ENCODE data around the gene GPT2. TPM values are rescaled to one million over a fixed set of nuclear protein-coding genes. Genes with fewer than 3 reads are reported as not detected.
A peak's percentile ranks its signal among the peaks of the same experiment; 100 is the strongest.

The GPT2 gene
- total RNA-seq, 1 experiment from 2014 or later, result 13.7 TPM

DNA sequence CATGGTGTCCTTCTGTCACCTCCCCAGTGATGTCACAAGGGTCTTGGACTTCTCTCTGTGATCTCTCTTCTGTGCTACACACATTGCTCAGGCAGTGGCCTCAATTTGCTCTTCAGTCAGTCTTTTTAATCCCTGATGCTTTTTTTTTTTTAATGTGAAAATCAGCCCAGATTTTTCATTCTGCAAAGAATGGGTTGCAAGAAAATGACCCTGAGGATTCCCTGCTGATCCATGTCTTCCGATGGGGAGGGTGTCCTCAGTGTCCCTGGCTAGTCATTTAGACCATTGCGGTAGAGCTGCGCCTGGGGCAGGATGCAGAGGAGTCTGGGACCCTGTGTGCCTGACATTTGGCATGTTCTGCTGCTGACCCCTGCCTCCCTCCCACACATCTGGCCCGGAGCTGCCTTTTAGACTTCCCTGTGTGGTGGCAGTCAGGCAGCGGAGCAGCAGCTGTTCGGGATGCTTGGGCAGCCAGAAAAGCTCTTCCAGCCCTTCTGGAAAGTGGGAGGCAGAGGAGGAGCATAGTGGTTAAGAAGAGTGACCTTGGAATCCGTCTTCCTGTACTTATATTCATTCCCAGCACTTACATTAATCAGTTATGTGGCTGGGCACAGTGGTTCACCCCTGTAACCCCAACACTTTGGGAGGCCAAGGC is 12.3 kb downstream of the GPT2 start:
- DNase-seq (ENCODE audit: low read depth), result no peak

DNA sequence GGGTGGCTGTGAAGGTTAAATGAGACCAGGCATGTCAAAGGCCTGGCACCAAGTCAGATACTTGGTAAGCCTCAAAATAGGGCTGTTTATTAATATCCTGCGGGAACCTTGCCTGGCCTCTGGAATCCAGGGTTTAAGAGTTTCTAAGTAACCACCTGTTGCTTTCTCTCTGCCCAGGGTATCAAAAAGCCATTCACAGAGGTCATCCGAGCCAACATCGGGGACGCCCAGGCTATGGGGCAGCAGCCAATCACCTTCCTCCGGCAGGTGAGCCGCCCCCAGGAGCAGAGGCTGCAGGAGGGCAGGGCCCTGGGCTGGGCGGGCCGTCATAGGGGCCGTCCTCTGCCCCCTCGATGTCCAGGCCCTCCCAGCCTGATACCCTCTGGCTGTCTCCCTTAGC is 13.3 kb downstream of the GPT2 start:
- DNase-seq (ENCODE audit: low read depth), result no peak

DNA sequence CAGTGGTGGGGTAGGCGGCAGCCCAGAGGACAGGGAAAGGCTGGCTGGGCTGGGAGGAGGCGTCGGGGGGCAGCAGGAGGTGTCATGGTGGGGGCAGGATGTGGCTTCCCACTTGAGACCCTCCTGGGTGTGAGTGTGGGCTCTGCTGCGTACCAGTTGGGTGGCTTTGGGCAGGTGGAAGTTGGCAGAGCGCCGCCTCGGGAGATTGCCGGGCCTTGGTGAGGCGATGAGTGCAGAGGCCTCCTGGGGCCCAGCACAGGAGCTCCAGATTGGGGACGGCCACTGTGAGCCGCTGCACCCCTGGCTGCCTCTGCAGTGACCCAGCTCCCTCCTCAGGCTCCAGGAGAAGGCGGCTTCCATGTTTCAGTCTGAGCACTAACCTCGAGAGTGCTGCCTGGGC is 13.8 kb downstream of the GPT2 start:
- no peak for DNase-seq (ENCODE audit: low read depth)

DNA sequence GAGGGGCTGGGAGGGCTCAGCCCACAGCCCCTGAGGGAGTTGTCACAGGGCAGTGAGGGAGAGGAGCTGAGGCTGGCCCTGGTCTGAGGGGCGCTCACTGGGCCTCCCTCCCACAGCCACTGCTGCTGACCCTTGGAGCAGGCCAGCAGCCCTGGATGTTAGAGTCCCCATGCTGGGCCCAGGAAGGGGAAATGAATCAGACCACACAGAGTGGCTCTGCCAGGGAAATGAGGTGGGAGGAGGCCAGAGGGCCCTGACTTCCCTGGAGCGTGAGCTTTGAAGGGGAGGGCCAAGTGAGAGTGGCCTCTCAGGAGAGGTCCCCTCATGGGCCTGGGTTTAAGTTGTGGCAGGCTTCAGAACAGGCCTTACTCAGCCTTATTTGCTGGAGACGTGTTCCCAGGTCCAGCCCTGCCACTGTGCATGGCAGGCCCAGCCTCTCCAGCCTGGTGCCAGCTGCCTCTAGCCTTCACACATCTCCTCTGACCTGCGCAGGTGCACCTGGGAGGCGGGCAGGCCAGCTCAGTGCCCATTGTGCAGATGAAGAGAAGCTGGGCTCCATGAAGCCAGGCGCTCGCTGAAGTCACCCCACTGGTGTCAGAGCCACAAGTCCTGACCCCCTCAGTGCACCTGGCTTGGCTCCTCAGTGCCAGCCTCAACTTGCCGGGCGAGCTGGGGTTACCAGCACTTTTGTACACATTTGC is 15.4 kb downstream of the GPT2 start:
- peak; percentile 36 for DNase-seq (ENCODE audit: low read depth)

DNA sequence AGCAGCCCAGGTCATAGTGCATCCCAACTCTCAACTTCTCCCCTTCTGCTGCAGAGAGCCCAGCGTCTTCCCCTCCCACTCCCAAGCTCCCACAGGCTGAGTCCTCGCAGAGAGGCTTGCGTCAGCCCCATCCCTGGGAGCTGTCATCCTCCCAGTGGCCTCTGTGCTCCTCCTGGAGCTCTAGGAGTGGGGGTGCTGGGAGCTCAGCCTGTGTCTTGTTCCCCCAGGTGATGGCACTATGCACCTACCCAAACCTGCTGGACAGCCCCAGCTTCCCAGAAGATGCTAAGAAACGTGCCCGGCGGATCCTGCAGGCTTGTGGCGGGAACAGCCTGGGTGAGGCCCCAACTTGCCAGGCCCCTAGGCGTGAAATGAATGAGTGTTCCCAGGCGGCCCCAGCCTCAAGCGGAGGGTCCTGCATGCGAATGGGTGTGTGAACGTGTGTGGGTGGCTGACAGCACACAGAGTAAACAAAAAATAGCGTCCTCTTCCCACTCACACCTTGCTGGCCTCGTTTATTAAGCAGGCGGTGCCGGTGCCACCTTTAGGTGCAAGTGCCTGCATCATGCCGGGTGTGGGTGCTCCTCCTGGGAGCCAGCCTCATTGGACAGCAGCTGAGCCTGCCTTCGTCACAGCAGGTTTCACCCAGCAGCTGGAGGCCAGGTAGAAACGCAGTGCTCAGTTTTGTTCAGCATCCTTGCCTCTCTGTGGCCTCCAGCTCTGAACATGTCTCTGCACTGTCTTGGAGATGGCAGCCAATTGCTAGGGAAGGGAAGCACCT is 16.5 kb downstream of the GPT2 start:
- DNase-seq (ENCODE audit: low read depth), result no peak

DNA sequence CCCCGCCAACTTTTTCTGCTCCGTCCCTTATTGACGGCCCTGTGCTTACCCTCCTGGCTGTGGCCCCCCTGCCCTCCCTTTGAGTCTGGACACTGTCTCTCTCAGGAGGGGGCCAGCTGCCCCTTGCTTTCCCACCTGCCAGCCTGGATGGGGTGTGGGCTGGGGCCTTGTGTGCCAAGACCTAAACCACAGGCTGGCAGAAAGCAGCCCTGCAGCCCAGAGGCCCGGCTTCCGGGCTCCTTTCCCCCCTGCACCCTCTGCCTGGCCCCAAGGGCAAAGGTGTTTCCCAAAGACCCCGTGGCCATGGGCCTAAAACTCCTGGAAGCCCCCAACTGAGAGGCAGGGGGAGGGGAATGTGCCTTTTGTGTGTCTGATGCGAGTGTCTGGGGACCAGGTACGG is 17.5 kb downstream of the GPT2 start:
- no peak for DNase-seq (ENCODE audit: low read depth)

DNA sequence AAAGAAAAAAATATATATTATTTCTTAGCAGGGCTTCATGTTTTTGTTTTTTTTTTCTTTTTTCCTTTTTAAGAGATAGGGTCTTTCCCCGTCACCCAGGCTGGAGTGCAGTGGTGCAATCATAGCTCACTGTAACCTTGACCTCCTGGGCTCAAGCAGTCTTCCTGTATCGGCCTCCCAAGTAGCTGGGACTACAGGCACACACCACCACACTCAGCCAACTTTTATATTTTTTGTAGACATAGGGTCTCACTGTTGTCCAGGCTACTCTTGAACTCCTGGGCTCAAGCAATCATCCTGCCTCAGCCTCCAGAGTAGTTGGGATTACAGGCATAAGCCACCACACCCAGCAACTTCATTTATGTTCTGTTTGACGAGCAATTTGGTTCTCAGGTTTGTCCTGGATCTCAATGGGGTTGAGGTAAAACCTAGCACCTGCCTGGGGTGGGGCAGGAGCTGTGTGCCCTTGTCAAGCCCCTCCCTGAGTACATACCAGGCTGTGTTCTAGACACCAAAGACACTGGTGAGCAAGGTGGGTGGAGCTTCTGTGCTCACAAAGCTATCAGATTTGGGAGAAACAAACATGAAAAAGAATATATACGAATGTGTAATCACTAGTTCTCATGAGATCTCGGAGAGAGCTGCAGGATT is 19.2 kb downstream of the GPT2 start:
- no peak for DNase-seq (ENCODE audit: low read depth)

DNA sequence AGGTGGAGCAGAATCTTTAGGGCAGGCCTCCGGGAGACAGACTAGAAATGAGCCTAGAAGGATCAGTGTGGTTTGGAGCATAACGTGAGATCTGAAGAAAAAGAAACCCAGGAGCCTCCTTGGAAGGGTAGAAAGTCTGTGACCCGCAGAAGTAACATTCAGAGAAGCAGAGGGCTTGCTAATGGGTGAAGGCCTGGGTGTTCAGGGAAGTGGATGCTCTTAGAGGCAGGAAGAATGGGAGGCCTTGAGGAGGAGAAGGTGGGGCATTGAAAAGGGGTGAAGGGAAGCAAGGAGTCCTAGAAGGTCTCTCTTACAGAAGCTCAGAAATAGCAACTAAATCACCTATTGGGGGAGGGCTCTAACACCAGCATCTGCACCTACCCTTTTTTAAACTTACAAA is 20.3 kb downstream of the GPT2 start:
- DNase-seq (ENCODE audit: low read depth), result no peak

DNA sequence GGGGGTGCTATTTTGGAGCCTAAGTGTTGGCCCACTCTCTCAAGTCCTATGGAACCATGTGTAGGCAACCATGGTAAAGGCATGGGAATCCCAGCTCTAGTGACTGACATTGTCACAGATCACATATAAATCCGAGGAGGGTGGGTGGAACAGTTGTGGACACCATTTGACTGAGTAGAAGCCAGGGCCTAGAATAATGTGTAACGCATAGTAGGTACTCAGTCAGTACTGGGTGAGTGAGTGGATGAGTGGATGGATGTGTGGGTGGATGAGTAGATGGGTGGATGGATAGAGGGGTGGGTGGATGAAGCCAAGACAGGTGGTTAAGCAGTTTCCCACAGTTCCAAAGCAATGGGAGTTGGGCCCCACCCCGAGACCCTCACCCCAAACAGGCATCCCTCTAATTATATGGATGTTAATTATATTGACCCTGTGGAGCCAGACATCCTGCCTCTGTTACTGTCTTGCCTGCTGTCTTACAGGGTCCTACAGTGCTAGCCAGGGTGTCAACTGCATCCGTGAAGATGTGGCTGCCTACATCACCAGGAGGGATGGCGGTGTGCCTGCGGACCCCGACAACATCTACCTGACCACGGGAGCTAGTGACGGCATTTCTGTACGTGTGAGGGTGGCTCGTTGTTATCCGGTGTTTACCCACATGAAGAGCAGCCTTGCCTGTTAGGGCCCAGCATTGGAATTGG is 22.3 kb downstream of the GPT2 start:
- no peak for DNase-seq (ENCODE audit: low read depth)

DNA sequence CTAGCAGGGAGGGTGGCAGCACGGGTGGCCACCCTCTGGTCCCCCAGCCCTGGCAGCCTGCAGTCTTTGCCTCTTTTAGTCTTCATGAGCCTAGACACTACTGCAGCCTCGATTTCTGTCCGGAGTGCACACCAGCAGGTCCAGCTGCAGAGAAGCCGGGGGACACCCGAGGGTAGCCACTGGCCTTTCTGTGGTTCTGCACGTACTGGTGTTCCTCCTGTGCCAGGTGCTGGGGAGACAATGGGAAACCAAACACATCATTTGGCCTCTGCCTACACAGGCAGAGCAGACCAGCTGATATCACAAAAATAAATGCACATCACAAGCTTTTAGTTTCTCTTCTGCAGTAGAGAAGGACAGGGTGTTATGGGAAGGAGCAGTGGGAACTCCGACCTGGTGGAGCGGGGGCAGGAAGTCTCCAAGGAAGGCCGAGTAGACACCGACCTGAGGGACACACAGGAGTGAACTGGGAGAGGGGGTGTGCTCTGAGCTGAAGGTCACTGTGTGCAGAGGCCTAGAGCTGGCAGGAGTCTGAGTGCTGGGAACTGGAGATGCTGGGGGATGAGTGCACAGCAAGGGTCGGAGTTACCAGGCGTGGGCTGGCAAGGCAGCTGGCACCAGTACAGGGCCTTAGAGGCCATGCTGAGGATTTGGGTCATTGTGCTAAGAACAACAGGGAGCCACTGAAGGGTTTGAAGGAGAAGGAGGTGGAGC is 23.1 kb downstream of the GPT2 start:
- DNase-seq (ENCODE audit: low read depth), result no peak

DNA sequence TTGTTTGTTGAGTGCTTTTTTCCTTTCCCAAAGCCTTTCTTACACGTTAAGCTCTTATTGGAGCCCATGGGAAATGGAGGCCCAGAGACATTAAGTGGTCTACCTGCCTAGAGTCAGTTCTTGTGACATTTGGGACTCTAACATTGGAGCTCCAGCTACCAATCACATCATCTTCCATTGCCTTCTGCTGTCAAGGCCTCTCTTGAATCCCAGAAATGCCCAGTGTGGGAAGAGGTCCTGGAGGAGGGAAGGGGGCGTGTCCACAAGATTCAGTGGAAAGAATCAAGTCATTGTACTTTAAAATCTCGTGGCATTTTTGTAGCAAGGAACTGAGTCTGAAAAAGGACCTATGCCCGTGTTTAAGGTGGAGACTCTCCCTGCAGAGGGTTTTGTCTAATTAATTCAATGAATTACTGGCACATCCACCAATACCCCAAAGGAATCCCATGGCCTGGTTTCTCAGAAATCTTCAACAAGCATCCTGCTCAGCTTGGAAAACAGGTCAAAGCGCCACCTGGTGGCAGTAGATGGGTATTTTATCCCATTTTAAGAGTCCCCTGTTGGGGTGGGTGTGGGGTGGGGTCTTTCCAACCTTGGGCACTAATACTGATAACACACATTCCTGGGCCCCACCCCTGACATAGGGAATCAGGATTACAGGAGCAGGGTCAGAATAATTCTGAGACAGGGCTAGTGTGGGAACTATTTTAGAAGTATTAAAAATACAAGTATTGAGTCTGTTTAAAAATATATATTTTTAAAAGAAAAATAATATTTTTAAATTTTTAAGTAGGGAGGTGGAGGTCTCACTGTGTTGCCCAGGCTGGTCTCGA is 24.6 kb downstream of the GPT2 start:
- peak; percentile 45 for DNase-seq (ENCODE audit: low read depth)

DNA sequence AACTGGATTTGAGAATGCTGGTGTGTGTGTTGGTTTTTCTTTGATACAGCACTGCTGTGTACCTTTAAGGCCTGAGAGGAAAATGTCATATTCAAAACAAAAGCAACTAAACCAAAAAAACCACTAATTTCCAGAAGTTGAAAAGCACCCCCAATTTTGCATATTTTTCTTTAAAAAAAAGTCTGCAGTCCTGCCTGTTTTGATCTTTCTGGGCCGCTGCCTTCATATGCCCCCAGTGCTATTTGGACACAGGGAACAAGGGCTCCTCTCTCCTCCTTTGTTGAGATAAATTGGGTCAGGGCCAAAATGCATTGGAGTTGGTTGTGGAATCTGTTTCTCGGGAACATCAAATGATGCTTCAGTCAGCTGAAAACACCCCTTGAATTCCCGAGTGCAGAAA is 26.9 kb downstream of the GPT2 start:
- no peak for DNase-seq (ENCODE audit: low read depth)

DNA sequence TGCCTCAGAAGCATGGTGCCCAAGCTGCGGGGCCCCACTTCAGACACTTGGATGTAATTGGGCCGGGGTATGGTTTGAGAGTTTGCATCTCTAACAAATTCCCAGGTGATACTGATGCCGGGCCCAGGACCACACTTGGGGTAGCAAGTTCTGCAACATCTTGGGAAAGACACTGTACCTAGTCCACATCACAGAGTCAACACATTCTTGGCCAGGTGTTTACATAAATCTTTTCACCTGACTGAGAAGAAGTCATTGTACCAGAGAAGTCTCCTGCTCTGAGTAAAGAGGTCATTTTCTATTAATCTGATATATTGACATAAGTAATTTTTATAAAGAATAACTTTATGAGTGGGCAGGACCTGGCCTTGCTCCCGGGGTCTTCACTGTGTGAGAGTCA is 27.5 kb downstream of the GPT2 start:
- DNase-seq (ENCODE audit: low read depth), result no peak

DNA sequence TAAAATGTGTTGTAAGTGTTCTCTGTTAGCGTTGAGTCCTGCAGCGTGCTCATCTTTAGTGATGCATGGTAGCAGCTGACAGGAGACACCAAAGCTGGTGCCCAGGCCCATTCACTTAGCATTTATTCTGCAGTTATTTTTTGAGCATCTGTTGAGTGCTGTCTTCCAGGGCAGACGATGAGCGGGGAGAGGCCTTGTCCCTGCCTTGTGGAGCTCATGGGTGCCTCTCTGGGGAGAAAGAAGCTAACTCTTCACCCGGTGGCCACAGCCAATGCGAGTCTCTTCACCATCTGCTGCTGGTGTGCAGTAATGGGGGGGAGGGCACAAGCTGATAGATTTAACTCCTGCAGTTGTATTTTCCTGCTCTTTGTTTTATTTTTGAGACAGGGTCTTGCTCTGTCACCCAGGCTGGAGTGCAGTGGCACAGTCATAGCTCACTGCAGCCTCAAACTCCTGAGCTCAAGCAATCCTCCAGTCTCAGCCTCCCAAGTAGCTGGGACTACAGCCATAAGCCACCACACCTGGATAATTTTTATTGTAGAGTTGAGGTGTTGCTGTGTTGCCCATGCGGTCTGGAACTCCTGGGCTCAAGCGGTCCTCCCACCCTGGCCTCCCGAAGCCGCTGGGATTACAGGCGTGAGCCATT is 30.5 kb downstream of the GPT2 start:
- DNase-seq (ENCODE audit: low read depth), result no peak

DNA sequence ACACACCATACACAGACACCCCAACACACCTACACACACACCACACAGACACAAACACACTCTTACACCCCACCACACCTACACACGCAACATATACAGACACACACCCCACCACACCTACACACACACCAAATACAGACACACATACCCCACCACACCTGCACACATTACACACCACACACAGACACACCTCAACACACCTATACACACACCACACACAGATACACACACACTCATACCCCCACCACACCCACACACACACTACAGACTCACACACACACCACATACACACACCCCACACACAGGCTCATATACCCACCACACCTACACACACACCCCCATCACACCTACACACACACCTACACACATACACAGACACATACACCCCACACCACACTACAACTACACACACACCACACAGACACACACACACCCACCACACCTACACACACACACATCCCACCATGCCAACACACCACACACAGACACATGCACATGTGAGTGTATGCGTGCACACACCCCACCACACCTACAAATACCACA is 31.4 kb downstream of the GPT2 start:
- no peak for DNase-seq (ENCODE audit: low read depth)

DNA sequence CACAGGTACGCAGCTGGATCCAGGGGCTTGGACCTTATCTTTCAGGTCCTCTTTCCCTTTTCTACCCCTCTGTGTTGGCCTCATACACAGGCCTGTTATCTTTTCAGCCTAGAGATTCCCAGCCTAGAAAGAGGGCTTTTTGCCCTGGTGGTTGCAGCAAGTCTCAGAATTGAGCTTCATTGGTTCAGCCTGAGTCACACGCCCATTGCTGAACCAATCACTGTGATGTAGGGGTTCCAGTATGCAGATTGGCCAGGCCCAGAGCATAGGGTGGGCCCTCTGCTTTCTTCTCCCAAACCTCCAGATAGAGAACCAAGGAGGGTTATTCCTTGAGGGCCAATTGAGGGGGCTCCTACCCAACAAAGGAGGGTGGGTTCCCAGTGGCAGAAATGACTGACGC is 32.8 kb downstream of the GPT2 start:
- DNase-seq (ENCODE audit: low read depth), result no peak

DNA sequence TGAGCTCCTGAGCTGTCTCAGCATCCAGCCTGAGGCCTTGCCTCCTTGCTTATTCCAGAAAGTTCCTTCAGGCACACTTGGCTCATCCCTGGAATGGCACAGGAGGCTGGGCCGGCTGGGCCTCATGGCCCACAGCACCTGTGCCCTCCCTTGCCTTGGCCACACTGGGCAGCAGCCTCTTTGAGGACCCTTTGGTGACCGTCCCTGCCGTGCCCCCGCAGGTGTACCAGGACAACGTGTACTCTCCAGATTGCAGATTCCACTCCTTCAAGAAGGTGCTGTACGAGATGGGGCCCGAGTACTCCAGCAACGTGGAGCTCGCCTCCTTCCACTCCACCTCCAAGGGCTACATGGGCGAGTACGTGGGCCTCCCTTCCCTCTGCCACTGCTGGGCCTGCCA is 34.2 kb downstream of the GPT2 start:
- no peak for DNase-seq (ENCODE audit: low read depth)

DNA sequence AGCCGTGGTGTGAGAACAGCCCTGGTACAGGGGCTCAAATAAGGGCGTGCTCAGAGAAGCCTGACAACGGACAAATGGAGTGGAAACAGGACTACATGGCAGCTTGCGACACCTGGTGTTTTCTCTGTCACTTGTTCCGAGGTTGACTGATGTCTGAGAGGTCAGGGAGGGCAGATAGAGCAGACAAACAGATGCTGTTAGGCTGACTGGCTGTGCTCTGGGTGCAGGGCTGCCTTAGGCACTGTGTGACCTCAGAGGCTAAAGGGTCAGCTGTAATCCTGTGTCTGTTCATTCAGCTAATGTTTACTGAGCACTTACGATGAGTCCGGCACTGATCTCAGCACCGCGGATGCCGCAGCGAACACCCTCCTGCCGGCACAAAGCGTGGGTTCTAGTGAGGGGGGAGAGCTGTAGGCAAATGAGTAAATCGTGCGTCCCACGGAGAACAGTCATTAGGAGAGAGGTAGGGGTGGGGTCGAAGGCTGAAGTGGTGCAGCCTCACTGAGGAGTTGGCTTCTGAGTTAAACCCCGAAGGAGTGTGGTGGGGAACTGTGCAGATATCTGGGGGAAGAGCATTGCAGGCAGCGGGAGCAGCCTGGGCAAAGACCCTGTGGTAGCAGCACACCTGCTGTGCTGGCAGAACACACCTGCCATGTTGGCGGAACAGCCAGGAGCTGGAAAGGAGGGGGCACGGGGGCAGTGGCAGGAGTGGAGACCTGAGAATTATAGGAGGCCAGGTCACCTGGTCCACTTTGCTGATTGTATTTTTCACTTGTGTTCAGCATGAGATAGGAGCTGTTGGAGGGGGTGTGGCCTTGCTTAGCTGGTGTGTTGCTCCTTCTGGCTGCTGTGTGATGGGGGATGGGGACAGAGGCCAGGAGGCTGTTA is 35.0 kb downstream of the GPT2 start:
- no peak for DNase-seq (ENCODE audit: low read depth)
